Measurements from ENCODE around the gene HOXB3. TPM values are rescaled to one million over a fixed set of nuclear protein-coding genes. Genes with fewer than 3 reads are reported as not detected.
A peak's percentile ranks its signal among the peaks of the same experiment; 100 is the strongest.

Gene HOXB3
- total RNA-seq, 1 experiment from 2014 or later = not detected

DNA sequence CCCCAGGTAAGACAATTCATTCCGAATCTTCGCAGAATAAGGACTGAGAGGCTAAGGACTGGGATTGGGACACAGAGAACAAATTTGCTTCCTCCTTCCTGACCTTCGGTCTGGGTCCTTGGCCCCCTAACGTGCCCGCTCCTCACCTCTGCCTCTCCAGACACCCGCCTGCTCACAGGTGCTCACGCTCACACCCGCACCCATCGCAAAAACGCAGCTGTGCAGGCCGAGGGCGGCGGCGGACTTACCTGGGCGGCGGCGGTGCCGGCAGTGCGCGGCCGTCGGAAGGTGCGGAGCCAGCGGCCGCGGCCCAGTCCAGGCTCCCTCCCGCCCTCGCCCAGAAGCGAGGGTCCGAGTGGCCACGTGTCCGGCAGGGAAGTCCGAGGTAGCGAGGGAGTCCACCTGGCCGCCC lies 43.2 kb upstream of the HOXB3 start:
- Mint-ChIP-seq H3K4me1 (peaks cover 2 to 8% of the 10 kb centered on the region in 2 experiments; a peak in 2 of 4 replicates), H3K27ac (no peak overlapping the region), H3K27me3 (ENCODE audit: low read depth) (peaks cover 100% of the 10 kb centered on the region), H3K9me3 (peaks cover 4 to 17% of the 10 kb centered on the region in 2 experiments), H3K4me3 (no peak overlapping the region), H3K36me3 (ENCODE audit: insufficient read depth in 1 of 3, low read depth in 3 of 3) (peaks cover 0 to 1% (median 0%) of the 10 kb centered on the region in 3 experiments; a peak in 2 of 7 replicates)
- Histone ChIP-seq H3T11ph (ENCODE audit: low read length) (no peak overlapping the region), H3K4me1 (ENCODE audit: insufficient read depth, low read length) (no peaks in the 10 kb centered on the region; the same call in 1 of the 2 replicates), H3K56ac (ENCODE audit: insufficient read length, low read depth, low read length) (no peak overlapping the region), H2BK5ac (ENCODE audit: insufficient read length, low read length) (no peak overlapping the region), H4K5ac (ENCODE audit: insufficient read length, low read depth, low read length) (no peak overlapping the region), H3K79me1 (ENCODE audit: insufficient read depth, low read depth, low read length, poor library complexity, severe bottlenecking) (no peaks in the 10 kb centered on the region), H2AK5ac (ENCODE audit: insufficient read length, low read length) (no peak overlapping the region), H3K9ac (ENCODE audit: extremely low read depth, insufficient read length, low read length) (no peak overlapping the region), H2BK12ac (ENCODE audit: insufficient read length, low read depth, low read length) (no peak overlapping the region), H4K8ac (replicated peaks; ENCODE audit: insufficient read length, low read depth, low read length) (no peak overlapping the region), H3K18ac (ENCODE audit: insufficient read length, low read depth, low read length) (no peak overlapping the region), H2AFZ (ENCODE audit: low read length) (no peak overlapping the region), H4K20me1 (ENCODE audit: control insufficient read depth, insufficient read depth, insufficient read length) (no peaks in the 10 kb centered on the region), H2BK20ac (ENCODE audit: low read depth, low read length, poor library complexity, severe bottlenecking) (no peak overlapping the region), H3K9me3 (ENCODE audit: control insufficient read depth, low read depth, low read length) (no peaks in the 10 kb centered on the region), H3K4me2 (ENCODE audit: insufficient read depth, insufficient read length, low read length) (no peak overlapping the region), H3K27ac (ENCODE audit: insufficient read length, low read depth, low read length) (no peak overlapping the region), H3K27me3 (ENCODE audit: insufficient read depth, low read length) (peaks cover 97% of the 10 kb centered on the region), H4K91ac (ENCODE audit: insufficient read length, low read depth, low read length) (no peak overlapping the region), H3K23ac (ENCODE audit: insufficient read length, low read depth, low read length) (no peak overlapping the region), H3K14ac (ENCODE audit: insufficient read depth, low read length) (no peak overlapping the region), H3K4ac (ENCODE audit: low read depth, low read length) (no peak overlapping the region), H2BK120ac (ENCODE audit: low read depth, low read length, poor library complexity, severe bottlenecking) (no peak overlapping the region), H3K23me2 (ENCODE audit: insufficient read length, low read depth, low read length, poor library complexity, severe bottlenecking) (no peaks in the 10 kb centered on the region), H3K79me2 (ENCODE audit: insufficient read depth, low read length) (no peaks in the 10 kb centered on the region; the same call in 1 of the 2 replicates), H2BK15ac (ENCODE audit: low read depth, low read length) (no peak overlapping the region)
- peak; percentile 63 for DNase-seq
- TF ChIP-seq, protein P1, sequence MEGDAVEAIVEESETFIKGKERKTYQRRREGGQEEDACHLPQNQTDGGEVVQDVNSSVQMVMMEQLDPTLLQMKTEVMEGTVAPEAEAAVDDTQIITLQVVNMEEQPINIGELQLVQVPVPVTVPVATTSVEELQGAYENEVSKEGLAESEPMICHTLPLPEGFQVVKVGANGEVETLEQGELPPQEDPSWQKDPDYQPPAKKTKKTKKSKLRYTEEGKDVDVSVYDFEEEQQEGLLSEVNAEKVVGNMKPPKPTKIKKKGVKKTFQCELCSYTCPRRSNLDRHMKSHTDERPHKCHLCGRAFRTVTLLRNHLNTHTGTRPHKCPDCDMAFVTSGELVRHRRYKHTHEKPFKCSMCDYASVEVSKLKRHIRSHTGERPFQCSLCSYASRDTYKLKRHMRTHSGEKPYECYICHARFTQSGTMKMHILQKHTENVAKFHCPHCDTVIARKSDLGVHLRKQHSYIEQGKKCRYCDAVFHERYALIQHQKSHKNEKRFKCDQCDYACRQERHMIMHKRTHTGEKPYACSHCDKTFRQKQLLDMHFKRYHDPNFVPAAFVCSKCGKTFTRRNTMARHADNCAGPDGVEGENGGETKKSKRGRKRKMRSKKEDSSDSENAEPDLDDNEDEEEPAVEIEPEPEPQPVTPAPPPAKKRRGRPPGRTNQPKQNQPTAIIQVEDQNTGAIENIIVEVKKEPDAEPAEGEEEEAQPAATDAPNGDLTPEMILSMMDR (conservative IDR thresholded peaks at IDR 0.05) = no peak
- WGBS (ENCODE audit: extremely low coverage, insufficient read length, low lambda C conversion rate) = no CpG with 5 or more reads among the region's 35 CpGs
